Activated naive CD4-positive, alpha-beta T cell treated with anti-CD3 and anti-CD28 coated beads, Interleukin-2, amount 50 U/mL, for 24 hours (primary cell): ENCODE data around the gene LYPD4.
"Not testable (repeated sequence)": the region's sequence is repeated elsewhere in the genome, so short reads cannot be mapped to it uniquely, and the experiment has no call there.

ENCODE experiments used
- H3K27ac Mint-ChIP-seq: one replicate; pipeline ENCODE4 v1.8.0; 2021; ENCODE audit warnings: mild to moderate bottlenecking, mixed read lengths
- H3K27me3 Mint-ChIP-seq: one replicate; pipeline ENCODE4 v1.8.0; 2021; ENCODE audit warnings: mixed read lengths
- H3K36me3 Mint-ChIP-seq: one replicate; pipeline ENCODE4 v1.8.0; 2021; ENCODE audit warnings: mixed read lengths
- H3K4me1 Mint-ChIP-seq: one replicate; pipeline ENCODE4 v1.8.0; 2021; ENCODE audit warnings: mixed read lengths
- H3K4me3 Mint-ChIP-seq: one replicate; pipeline ENCODE4 v1.8.0; 2021; ENCODE audit warnings: mild to moderate bottlenecking, mixed read lengths
- H3K9me3 Mint-ChIP-seq: one replicate; pipeline ENCODE4 v1.8.0; 2021; ENCODE audit warnings: mixed read lengths

LYPD4 gene

DNA sequence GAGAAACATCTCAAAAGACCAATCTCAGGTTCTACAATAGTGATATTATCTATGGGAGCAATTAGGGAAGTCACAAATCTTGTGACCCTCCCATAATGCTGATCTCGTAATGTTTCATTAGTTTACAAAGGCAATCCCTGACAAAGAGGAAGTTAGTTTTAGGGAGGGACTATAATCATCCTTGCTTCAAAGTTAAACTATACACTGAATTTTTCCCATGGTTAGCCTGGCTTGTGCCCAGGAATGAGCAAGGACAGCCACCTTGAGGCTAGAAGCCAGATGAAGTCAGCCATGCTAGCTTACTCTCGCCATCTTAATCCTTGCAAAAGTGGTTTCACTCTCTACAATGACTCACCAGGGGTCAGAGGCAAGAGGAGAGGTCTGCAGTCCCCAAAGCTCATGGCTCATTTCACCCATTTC lies 42.7 kb downstream of the LYPD4 start:
- H3K27ac Mint-ChIP-seq: no peak overlapping the region
- H3K27me3 Mint-ChIP-seq: no peaks in the 10 kb centered on the region
- H3K36me3 Mint-ChIP-seq: no peaks in the 10 kb centered on the region
- peaks cover 3% of the 10 kb centered on the region for H3K4me1 Mint-ChIP-seq
- H3K9me3 Mint-ChIP-seq: no peaks in the 10 kb centered on the region
- H3K4me3 Mint-ChIP-seq: no peak overlapping the region

DNA sequence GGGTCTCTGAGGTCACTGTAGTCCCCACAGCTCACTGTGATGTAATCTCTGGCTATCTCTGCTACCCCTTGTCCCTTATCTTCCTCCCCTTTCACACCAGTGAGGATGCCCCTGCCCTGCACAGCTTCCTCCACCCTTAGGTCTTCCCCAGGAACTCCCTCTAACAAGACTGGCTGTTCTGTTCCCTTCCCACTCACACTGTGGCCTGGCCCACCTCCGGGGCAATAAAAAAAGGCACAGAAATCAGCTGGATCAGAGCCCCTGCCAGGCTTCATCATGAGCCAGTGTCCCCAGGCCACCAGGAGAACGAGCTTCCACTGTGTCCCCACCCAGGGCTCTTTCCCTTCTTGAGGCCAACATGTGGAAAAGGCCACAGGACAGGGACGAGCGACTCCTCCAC lies 43.5 kb downstream of the LYPD4 start:
- Mint-ChIP-seq H3K4me3 (no peak overlapping the region), H3K36me3 (no peaks in the 10 kb centered on the region), H3K4me1 (peaks cover 3% of the 10 kb centered on the region), H3K27me3 (no peaks in the 10 kb centered on the region), H3K27ac (peak overlapping the region; percentile 43), H3K9me3 (no peaks in the 10 kb centered on the region)

DNA sequence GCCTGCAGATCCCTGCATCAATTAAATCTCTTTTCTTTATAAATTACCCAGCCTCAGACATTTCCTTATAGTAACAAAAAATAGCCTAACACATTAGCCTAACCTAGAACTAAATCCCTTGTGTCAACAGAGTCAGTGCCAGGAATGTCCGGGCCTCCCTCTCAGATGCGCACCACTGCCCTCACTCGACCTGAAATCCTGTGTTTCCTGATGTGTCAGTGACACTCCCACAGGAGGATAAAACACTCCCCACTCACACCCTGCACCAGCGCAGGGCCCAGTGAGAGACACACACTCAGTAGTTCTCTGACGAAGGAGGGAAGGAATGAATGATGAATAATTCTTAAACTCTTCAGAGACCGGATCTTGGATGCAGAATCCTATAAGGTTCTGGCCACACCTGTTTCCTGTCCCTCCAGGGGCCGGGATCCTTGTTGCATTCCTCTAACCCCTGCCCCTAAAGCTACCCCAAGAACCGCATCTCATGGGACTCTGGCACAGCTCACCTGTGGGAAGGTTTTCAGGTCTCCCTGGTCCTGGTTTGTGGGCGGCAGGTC lies 45.0 kb downstream of the LYPD4 start:
- Mint-ChIP-seq H3K36me3 (no peaks in the 10 kb centered on the region), H3K9me3 (no peaks in the 10 kb centered on the region), H3K4me3 (no peak overlapping the region), H3K27ac (no peak overlapping the region), H3K4me1 (peaks cover 7% of the 10 kb centered on the region), H3K27me3 (peaks cover 4% of the 10 kb centered on the region)

DNA sequence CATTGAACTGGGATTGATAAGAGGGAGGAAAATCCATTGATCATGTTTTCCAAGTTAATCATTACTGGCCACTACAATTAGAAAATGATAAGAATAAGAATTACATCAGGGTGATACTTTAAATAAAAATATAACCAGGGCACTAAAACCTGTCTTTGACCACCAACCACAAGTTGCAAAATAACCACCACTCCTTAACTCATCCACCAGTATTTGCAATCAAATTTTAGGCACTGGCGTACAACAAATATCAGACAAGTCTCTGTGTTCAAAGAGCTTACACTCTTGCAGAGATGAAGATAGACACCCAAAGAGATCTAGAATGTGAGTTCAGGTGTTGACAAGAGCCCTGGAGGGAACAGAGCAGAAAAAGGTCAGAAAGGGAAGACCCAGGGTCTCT lies 47.6 kb downstream of the LYPD4 start:
- Mint-ChIP-seq H3K4me1 (peaks cover 9% of the 10 kb centered on the region), H3K27ac (no peak overlapping the region), H3K4me3 (no peak overlapping the region), H3K36me3 (no peaks in the 10 kb centered on the region), H3K9me3 (no peaks in the 10 kb centered on the region), H3K27me3 (peaks cover 19% of the 10 kb centered on the region)

DNA sequence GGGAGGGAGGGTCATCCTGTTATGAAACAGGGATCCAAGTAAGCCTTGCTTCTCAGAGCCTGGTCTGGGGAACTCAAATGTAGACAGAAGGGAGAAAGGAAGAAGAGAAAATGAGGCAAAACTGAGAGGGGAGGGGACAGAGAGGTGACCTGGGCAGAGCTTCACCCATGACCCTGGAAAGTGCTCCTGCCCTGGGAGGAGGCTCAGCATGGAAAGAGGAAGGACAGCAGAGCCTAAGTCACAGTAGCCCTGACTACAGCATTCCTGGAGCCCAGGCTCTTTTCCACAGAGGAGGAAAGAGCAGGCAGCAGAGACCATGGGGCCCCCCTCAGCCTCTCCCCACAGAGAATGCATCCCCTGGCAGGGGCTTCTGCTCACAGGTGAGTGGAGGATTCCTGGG lies 48.1 kb downstream of the LYPD4 start, which contains the start of gene CEACAM3:
CEACAM3 (plus strand) TSS at position 226 of the 400 bp plus-strand sequence; CDS start at position 317, 91 bp downstream.
- Mint-ChIP-seq H3K9me3 (no peaks in the 10 kb centered on the region), H3K4me1 (peaks cover 9% of the 10 kb centered on the region), H3K27ac (no peak within 1 kb of the TSS), H3K4me3 (no peak within 1 kb of the TSS), H3K36me3 (no peaks in the 10 kb centered on the region), H3K27me3 (peaks cover 19% of the 10 kb centered on the region)

DNA sequence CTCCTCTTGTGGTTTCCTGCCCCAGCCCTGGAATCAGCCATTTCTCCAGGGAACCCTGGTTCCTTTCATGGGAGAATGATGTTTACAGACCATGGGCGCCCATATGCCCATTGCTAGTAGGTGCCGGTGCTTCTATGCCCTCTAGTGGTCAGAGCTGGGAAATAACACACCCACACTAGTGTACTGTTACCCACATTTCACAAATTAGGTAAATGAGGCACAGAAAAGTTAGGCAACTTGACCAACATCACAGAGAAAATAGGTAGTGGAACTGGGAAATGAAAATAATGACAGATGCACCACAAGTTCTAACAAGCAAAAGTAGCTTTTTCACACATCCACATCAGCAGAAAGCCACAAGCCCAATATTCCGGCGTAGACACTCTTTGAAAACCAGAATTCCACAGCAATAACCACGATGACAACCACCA lies 49.4 kb downstream of the LYPD4 start:
- Mint-ChIP-seq H3K36me3 (no peaks in the 10 kb centered on the region), H3K4me3 (no peak overlapping the region), H3K9me3 (no peaks in the 10 kb centered on the region), H3K27me3 (peaks cover 19% of the 10 kb centered on the region), H3K4me1 (peaks cover 9% of the 10 kb centered on the region), H3K27ac (no peak overlapping the region)

DNA sequence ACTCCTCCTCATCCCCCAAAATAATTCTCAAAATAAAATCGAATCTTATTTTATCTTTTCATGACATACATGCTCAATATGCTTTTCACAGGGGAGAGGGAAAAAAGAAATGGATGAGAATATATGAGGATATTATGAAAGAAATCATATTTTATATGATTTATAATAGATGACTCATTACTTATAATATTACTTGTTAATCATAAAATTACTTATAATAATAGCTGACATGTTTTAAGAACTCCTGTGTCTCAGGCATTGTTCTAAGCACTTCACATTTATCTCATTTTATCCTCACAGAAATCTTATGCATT lies 51.1 kb downstream of the LYPD4 start:
- no peak overlapping the region for H3K27ac Mint-ChIP-seq
- H3K36me3 Mint-ChIP-seq: no peaks in the 10 kb centered on the region
- no peak overlapping the region for H3K4me3 Mint-ChIP-seq
- no peaks in the 10 kb centered on the region for H3K9me3 Mint-ChIP-seq
- peaks cover 9% of the 10 kb centered on the region for H3K4me1 Mint-ChIP-seq
- peaks cover 26% of the 10 kb centered on the region for H3K27me3 Mint-ChIP-seq

DNA sequence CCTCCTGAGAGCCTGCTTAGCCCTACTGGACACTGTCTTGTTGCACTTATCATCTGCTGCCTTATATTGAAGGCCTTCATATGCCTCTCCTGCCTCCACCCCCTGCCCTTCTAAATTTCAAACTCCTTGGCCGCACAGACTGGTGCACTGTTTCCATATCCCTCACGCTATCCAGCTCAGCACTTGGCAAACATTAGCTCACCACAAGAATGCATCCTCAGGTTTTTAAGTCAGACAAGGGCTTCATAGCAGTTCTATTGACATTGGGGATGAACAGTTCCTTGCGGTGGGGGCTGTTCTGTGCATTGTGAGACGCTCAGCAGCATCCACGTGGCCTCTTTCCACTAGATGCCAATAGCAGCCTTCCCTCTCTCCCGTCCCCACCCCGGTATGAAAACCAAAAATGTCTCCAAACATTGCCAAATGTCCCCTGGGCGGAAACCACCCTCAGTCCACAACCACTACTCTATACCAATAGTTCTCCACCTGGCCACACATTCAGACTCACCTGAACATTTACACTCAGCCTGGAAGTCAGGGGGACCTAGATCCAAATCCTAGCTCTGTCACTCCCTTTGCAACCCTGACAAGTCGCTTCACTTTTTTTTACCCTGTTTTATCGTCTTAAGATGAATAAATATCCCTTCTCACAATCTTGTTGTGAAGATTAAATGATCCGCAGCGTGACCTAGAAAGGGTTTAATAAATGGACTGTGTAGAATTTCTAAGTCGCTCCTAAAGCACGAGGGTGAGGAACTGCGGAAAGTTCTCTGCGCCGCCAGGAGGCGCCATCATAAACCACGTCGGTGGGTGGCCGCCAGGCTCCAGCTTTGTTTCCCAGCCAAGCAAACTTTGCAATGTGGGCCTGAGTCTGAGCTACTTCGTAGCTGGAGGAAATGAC lies 51.7 kb downstream of the LYPD4 start:
- no peak overlapping the region for H3K4me3 Mint-ChIP-seq
- no peak overlapping the region for H3K27ac Mint-ChIP-seq
- H3K27me3 Mint-ChIP-seq: peaks cover 26% of the 10 kb centered on the region
- H3K4me1 Mint-ChIP-seq: peaks cover 9% of the 10 kb centered on the region
- H3K9me3 Mint-ChIP-seq: no peaks in the 10 kb centered on the region
- no peaks in the 10 kb centered on the region for H3K36me3 Mint-ChIP-seq

DNA sequence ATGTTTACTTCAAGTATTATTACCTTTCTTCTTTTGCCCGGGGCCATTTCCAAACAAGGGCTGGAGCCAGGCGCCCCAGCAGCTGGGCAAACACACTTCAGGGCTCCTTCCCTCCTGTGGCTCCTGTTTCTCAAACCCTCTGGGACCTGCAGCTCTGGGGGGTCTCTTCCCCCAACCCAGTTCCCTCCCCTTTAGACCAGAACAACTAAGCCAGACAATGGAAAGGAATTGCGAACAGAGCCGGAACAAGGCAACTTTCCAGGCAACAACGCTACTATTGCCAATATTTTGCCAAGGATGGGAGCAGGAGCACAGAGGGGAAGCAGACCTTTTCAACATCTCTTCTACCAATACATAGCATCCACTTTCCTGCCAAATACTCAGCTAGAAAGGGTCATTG lies 55.4 kb downstream of the LYPD4 start:
- peaks cover 41% of the 10 kb centered on the region for H3K27me3 Mint-ChIP-seq

DNA sequence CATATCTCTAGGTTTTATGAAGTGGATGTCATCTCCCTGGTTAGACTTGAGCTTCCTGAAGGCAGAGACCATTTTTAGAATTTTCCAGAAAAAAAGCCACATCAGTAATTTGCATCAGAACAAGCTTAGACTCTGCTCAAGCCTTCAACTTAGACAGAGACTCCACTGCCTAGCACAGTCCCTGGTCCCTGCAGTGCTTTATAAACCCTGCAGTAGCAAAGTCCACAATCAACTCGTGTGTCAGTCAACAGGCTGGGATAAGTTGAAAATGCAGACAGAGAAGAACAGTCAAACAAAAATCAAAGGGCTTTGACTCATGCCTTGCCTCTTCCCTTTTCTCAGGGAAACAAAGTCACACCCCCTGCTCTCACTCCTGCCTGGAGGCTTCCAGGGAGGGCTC lies 56.0 kb downstream of the LYPD4 start:
- not testable (repeated sequence) for H3K4me3 Mint-ChIP-seq, H3K9me3 Mint-ChIP-seq, H3K36me3 Mint-ChIP-seq, H3K27ac Mint-ChIP-seq
- peaks cover 42% of the 10 kb centered on the region for H3K27me3 Mint-ChIP-seq
- peaks cover 22% of the 10 kb centered on the region for H3K4me1 Mint-ChIP-seq

More for the DNA sequence above, 55.4 kb downstream of the LYPD4 start:
- not testable (repeated sequence) for H3K4me3 Mint-ChIP-seq, H3K9me3 Mint-ChIP-seq, H3K36me3 Mint-ChIP-seq, H3K27ac Mint-ChIP-seq
- peaks cover 22% of the 10 kb centered on the region for H3K4me1 Mint-ChIP-seq
